ENCODE results near the gene PLOD3. TPM values are rescaled to one million over a fixed set of nuclear protein-coding genes. Genes with fewer than 3 reads are reported as not detected.

PLOD3 gene
- total RNA-seq, 1 experiment from 2014 or later: 83.7 TPM

- 0 out of 6 replicates have a peak, but pooled peaks of 1 of the 3 experiments have one; percentile 15 for TF ChIP-seq CTCF (IDR thresholded peaks at IDR 0.05 in 2 of 3, conservative IDR thresholded peaks at IDR 0.05 in 1 of 3; ENCODE audit: borderline replicate concordance in 1 of 3, insufficient read depth in 1 of 3, low read depth in 2 of 3, low read length in 2 of 3)
These were observed at the start of gene PLOD3, which contains the start of gene ZNHIT1 (continued) for GRCh38 chr7:101217388-101218235.

GRCh38 chr7:101265622-101266516 is 48.5 kb upstream of the PLOD3 start:
- DNase-seq (ENCODE audit: low read depth, low spot score) (no peak), ATAC-seq (no peak)
- H3K4me3 ChIP-seq (replicated peaks in 1 of 2; ENCODE audit: low read depth in 1 of 2, low read length in 2 of 2): no peak overlapping the region
- ChIA-PET RAD21 (ENCODE audit: low non-redundant PET in 1 of 2, low total read pairs in 2 of 2, uncharacterized antibody in 2 of 2, unreplicated experiment in 2 of 2) (no interaction called here), CTCF (interaction anchor here (1.0 to 1.4 kb wide), 2 partner anchors 17 kb away, joined by 3 to 4 read pairs; no protein-coding TSS in a partner anchor), POLR2A (no interaction called here)
- H3K9me2 ChIP-seq (ENCODE audit: insufficient read depth): no peaks in the 10 kb centered on the region
- no peaks in the 10 kb centered on the region for H3K9me3 ChIP-seq (ENCODE audit: control insufficient read depth in 1 of 2, insufficient read depth in 1 of 2, low read depth in 1 of 2, low read length in 2 of 2)
- no peaks in the 10 kb centered on the region for H3K36me3 ChIP-seq (ENCODE audit: control insufficient read depth in 1 of 2, insufficient read depth in 2 of 2, low read length in 2 of 2)
- H3K27ac ChIP-seq (ENCODE audit: low read depth, low read length): no peak overlapping the region
- no peaks in the 10 kb centered on the region for H4K20me1 ChIP-seq (ENCODE audit: insufficient read depth)
- peaks cover 0 to 4% of the 10 kb centered on the region in 2 experiments; a peak in 2 of 4 replicates for H3K4me1 ChIP-seq (ENCODE audit: control insufficient read depth in 1 of 2, insufficient read depth in 2 of 2, low read length in 2 of 2)
- BruUV-seq (replicated peaks): no TSS peak
- intact Hi-C loops (cut with micrococcal nuclease): no loop called here
- no peaks in the 10 kb centered on the region for H3K27me3 ChIP-seq (ENCODE audit: insufficient read depth, low read length)
- H3K79me2 ChIP-seq (ENCODE audit: insufficient read depth, low read length): no peaks in the 10 kb centered on the region
- no peak overlapping the region for H3K9ac ChIP-seq (ENCODE audit: low read length)
- H3K4me2 ChIP-seq (ENCODE audit: low read length): no peak overlapping the region
- no peak overlapping the region for H2AFZ ChIP-seq (ENCODE audit: low read depth, low read length, poor library complexity, severe bottlenecking)
- no peak for TF ChIP-seq ZBTB33 (IDR thresholded peaks at IDR 0.05; ENCODE audit: extremely low read depth, insufficient replicate concordance, low read length)
- no peak for TF ChIP-seq EZH2 (IDR thresholded peaks at IDR 0.05)
- TF ChIP-seq EGR1 (IDR thresholded peaks at IDR 0.05; ENCODE audit: low read depth): no peak
- no peak for TF ChIP-seq CTCF (IDR thresholded peaks at IDR 0.05 in 2 of 3, conservative IDR thresholded peaks at IDR 0.05 in 1 of 3; ENCODE audit: borderline replicate concordance in 1 of 3, insufficient read depth in 1 of 3, low read depth in 2 of 3, low read length in 2 of 3)
- no peak for TF ChIP-seq FOSL1 (IDR thresholded peaks at IDR 0.05; ENCODE audit: low read depth)
- TF ChIP-seq ZFX (IDR thresholded peaks at IDR 0.05): no peak
- no peak for TF ChIP-seq ZNF274 (IDR thresholded peaks at IDR 0.05; ENCODE audit: low read depth, low read length)
- TF ChIP-seq, protein P1, sequence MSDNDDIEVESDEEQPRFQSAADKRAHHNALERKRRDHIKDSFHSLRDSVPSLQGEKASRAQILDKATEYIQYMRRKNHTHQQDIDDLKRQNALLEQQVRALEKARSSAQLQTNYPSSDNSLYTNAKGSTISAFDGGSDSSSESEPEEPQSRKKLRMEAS (IDR thresholded peaks at IDR 0.05): no peak
- TF ChIP-seq YY1 (IDR thresholded peaks at IDR 0.05; ENCODE audit: extremely low read depth, insufficient replicate concordance, low read depth, low read length): no peak
- TF ChIP-seq SRF (IDR thresholded peaks at IDR 0.05; ENCODE audit: low read depth): no peak

All from HCT116 (cell line).